ENCODE data around the gene FNDC3A.

FNDC3A gene

GRCh38 chr13:48975856-48976575 lies at the start of gene FNDC3A:
FNDC3A (plus strand) TSS chr13:48975912; CDS start chr13:49006191, 30,279 bp downstream.
- in situ Hi-C loops (cut with MboI; ENCODE audit: low sequenced_read_pairs), result no loop called here

GRCh38 chr13:48928757-48929430 lies 46.8 kb upstream of the FNDC3A start:
- in situ Hi-C loops (cut with MboI; ENCODE audit: low sequenced_read_pairs), result no loop called here

- in situ Hi-C loops (cut with MboI; ENCODE audit: low sequenced_read_pairs), result no loop called here
These were observed 44.8 kb upstream of the FNDC3A start for GRCh38 chr13:48930918-48931317.

GRCh38 chr13:48938308-48938943 lies 37.3 kb upstream of the FNDC3A start:
- in situ Hi-C loops (cut with MboI; ENCODE audit: low sequenced_read_pairs), result no loop called here

- in situ Hi-C loops (cut with MboI; ENCODE audit: low sequenced_read_pairs), result no loop called here
These were observed 36.0 kb upstream of the FNDC3A start for GRCh38 chr13:48939728-48940127.

GRCh38 chr13:48942131-48942530 lies 33.6 kb upstream of the FNDC3A start:
- in situ Hi-C loops (cut with MboI; ENCODE audit: low sequenced_read_pairs), result no loop called here

GRCh38 chr13:48944221-48944620 lies 31.5 kb upstream of the FNDC3A start:
- in situ Hi-C loops (cut with MboI; ENCODE audit: low sequenced_read_pairs), result no loop called here

- in situ Hi-C loops (cut with MboI; ENCODE audit: low sequenced_read_pairs), result no loop called here
These were observed 30.1 kb upstream of the FNDC3A start for GRCh38 chr13:48945626-48946025.

- in situ Hi-C loops (cut with MboI; ENCODE audit: low sequenced_read_pairs), result no loop called here
These were observed 29.5 kb upstream of the FNDC3A start for GRCh38 chr13:48946163-48946562.

- in situ Hi-C loops (cut with MboI; ENCODE audit: low sequenced_read_pairs), result no loop called here
These were observed 25.9 kb upstream of the FNDC3A start for GRCh38 chr13:48949566-48950500.

- in situ Hi-C loops (cut with MboI; ENCODE audit: low sequenced_read_pairs), result no loop called here
These were observed 25.2 kb upstream of the FNDC3A start for GRCh38 chr13:48950501-48950875.

- in situ Hi-C loops (cut with MboI; ENCODE audit: low sequenced_read_pairs), result no loop called here
These were observed 21.6 kb upstream of the FNDC3A start for GRCh38 chr13:48954081-48954480.

- in situ Hi-C loops (cut with MboI; ENCODE audit: low sequenced_read_pairs), result no loop called here
These were observed 20.2 kb upstream of the FNDC3A start for GRCh38 chr13:48955536-48955935.

- in situ Hi-C loops (cut with MboI; ENCODE audit: low sequenced_read_pairs), result no loop called here
These were observed 14.3 kb upstream of the FNDC3A start for GRCh38 chr13:48961379-48961778.

GRCh38 chr13:48962281-48962680 lies 13.4 kb upstream of the FNDC3A start:
- in situ Hi-C loops (cut with MboI; ENCODE audit: low sequenced_read_pairs), result no loop called here

- in situ Hi-C loops (cut with MboI; ENCODE audit: low sequenced_read_pairs), result no loop called here
These were observed 10.0 kb upstream of the FNDC3A start for GRCh38 chr13:48965736-48966135.

GRCh38 chr13:48969685-48970084 lies 6.0 kb upstream of the FNDC3A start:
- in situ Hi-C loops (cut with MboI; ENCODE audit: low sequenced_read_pairs), result no loop called here

GRCh38 chr13:48973845-48974431 lies 1.8 kb upstream of the FNDC3A start:
- in situ Hi-C loops (cut with MboI; ENCODE audit: low sequenced_read_pairs), result no loop called here

GRCh38 chr13:48975101-48975855 lies 434 bp upstream of the FNDC3A start:
- in situ Hi-C loops (cut with MboI; ENCODE audit: low sequenced_read_pairs), result no loop called here
